Cerebellar nuclear complex (tissue), 1 donor: Measurements from ENCODE around the gene STK17B.
"Not testable (repeated sequence)": the region's sequence is repeated elsewhere in the genome, so short reads cannot be mapped to it uniquely, and the experiment has no call there.

Experiments
- DNase-seq, 2 experiments: peaks; one replicate each; lab custom pipeline; 2025; lab: John Stamatoyannopoulos, UW

STK17B gene

GRCh38 chr2:196171248-196171871 lies at the start of gene STK17B:
Gene STK17B (minus strand): TSS chr2:196171578. CDS start chr2:196163383, 8,195 bp downstream.
- DNase-seq: peak in 1 of 2 experiments; percentile 33

GRCh38 chr2:196220671-196221070 lies 49.3 kb upstream of the STK17B start:
- DNase-seq: no peak

- DNase-seq: no peak
Measured at GRCh38 chr2:196219671-196220070, 48.3 kb upstream of the STK17B start.

- no peak for DNase-seq
Measured at GRCh38 chr2:196218106-196218505, 46.7 kb upstream of the STK17B start.

GRCh38 chr2:196217116-196217515 lies 45.7 kb upstream of the STK17B start:
- no peak for DNase-seq

GRCh38 chr2:196215376-196215775 lies 44.0 kb upstream of the STK17B start:
- no peak for DNase-seq

- DNase-seq: no peak
Measured at GRCh38 chr2:196214156-196214555, 42.8 kb upstream of the STK17B start.

- DNase-seq: no peak
Measured at GRCh38 chr2:196213252-196213980, 42.0 kb upstream of the STK17B start.

- no peak for DNase-seq
Measured at GRCh38 chr2:196208915-196209314, 37.5 kb upstream of the STK17B start.

- no peak for DNase-seq
Measured at GRCh38 chr2:196206804-196207203, 35.4 kb upstream of the STK17B start.

- DNase-seq: no peak
Measured at GRCh38 chr2:196205881-196206435, 34.6 kb upstream of the STK17B start.

- DNase-seq: no peak
Measured at GRCh38 chr2:196205011-196205766, 33.8 kb upstream of the STK17B start.

- no peak for DNase-seq
Measured at GRCh38 chr2:196201229-196202009, 30.0 kb upstream of the STK17B start.

GRCh38 chr2:196200557-196200956 lies 29.2 kb upstream of the STK17B start:
- no peak for DNase-seq

GRCh38 chr2:196195758-196196157 lies 24.4 kb upstream of the STK17B start:
- no peak for DNase-seq

- no peak for DNase-seq
Measured at GRCh38 chr2:196195302-196195701, 23.9 kb upstream of the STK17B start.

- DNase-seq: no peak
Measured at GRCh38 chr2:196191541-196191940, 20.2 kb upstream of the STK17B start.

GRCh38 chr2:196187898-196188458 lies 16.6 kb upstream of the STK17B start:
- no peak for DNase-seq

- DNase-seq: not testable (repeated sequence)
Measured at GRCh38 chr2:196187175-196187700, 15.9 kb upstream of the STK17B start.

- no peak for DNase-seq
Measured at GRCh38 chr2:196186266-196186980, 15.0 kb upstream of the STK17B start.
